Activated CD8-positive, alpha-beta memory T cell treated with anti-CD3 and anti-CD28 coated beads for 48 hours (primary cell): ENCODE measurements around the gene MEGF9.

ENCODE experiments used
- DNase-seq, 3 experiments: peaks; one replicate each; pipeline ENCODE4 v3.0.0-alpha.2; 2020; ENCODE audit warnings: low read depth in 2 of 3, low spot score in 2 of 3

MEGF9 gene

GRCh38 chr9:120707170-120707569, 7.1 kb downstream of the MEGF9 start:
- no peak for DNase-seq

DNA sequence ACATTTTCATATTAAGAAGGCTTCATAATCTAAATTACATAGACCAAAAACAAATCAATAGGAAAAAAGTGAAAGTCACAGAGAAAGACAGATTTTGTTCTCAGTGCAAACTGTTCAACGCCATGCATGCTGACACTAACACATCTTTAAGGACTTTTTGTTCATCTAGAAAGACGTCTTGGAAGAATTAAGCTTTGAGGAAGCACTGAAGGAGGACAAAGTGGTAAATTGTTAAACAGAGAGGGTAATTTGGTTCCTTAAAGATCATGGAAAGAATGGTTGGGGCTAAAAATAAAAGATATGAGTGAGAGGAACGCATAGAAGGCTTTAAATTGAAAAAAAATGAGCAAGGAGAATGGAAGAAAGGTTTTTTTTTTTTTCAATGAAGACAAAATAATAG, 9.1 kb downstream of the MEGF9 start:
- no peak for DNase-seq

- DNase-seq = no peak
These were observed 12.2 kb downstream of the MEGF9 start for GRCh38 chr9:120702075-120702474.

DNA sequence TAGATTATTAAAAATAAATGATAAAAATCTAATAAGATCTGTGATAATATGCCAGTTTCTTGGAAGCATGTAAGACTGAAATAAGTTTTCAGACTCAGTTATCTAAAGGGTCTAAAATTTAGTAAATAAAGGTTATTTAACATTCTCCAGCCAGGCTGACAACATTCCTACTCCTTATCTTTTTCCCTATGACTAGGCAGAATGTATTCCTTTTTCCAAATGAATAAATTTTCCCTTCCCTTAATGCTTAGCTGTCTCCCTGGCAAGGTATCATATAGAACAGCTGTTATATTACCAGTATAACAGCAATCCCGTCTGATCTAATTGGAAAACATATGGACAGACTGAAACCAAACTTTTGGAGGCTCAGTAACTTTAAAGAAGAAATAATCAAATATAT, 13.0 kb downstream of the MEGF9 start:
- no peak for DNase-seq

DNA sequence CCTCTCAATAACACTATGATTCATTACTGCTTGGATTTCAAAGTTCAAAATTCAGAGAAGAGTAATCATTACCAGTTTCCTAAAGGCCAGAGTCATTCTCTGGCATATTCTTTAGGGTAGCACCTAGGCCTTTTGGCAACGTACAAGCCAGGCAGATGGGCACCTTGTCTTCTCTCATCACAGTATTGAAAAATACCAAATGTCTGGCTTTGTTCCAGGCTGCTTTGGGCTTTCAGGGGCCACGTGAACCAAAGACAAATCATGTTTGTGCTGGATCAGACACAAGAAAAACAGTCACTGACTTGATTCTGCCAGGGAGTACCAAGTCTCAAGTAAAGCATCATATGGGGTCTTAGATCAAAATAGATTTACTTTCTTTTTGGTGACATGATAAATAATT, 15.5 kb downstream of the MEGF9 start:
- DNase-seq = no peak

DNA sequence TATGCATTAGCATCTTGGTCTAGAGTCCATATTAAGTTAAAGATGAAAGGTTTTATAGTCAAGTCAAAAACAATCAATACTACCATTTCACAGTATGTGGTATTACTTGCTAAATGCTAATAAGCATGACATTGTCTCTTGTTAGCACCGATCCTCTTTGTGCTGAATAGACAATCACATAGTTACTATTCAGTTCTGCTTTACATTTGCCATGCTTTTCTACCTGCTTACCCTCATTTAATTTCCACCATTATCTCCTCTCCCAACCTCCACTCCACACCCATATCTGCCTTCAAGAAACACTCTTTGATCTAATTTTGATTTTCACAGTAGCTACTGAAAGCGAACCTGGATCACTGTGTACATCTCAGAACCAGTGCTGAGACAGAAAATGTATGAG, 16.8 kb downstream of the MEGF9 start:
- no peak for DNase-seq

GRCh38 chr9:120696551-120697230, 17.6 kb downstream of the MEGF9 start:
- no peak for DNase-seq

GRCh38 chr9:120694559-120694958, 19.7 kb downstream of the MEGF9 start:
- DNase-seq = no peak

DNA sequence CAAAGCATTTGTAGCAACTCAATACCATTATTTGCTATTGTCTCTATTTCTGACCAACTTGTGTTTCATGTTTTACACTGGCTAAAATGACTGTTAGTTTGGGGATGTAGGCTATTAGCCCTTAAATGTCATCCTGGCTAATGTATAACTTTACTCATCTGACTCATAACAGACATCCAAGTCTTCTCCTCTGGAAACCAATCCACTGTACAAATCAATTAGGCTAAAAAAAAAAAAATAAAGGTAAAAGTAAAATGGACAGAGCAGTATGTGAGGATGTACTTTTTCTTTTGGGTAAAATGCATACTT, 20.6 kb downstream of the MEGF9 start:
- no peak for DNase-seq

GRCh38 chr9:120692901-120693699, 21.2 kb downstream of the MEGF9 start:
- no peak for DNase-seq

GRCh38 chr9:120690372-120690771, 23.9 kb downstream of the MEGF9 start:
- DNase-seq = no peak

DNA sequence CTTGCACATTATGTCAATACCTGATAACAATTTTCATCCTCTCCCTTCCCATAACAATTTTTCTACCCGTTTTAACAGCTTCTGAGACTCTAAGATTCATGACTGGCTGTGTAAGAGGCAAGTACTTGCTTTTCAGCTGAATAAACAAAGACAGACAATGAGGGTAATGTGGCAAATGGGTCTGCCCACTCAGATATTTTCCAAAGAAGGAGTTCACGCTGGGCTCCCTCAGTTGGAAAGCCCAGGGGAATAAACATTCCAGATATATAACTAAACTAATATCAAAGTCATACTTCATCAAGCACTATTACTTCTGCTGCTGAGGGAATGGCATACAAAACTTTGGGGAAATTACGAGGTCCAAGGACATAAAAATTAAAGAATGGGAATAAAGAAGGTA, 24.4 kb downstream of the MEGF9 start:
- no peak for DNase-seq

- no peak for DNase-seq
These were observed 25.5 kb downstream of the MEGF9 start for GRCh38 chr9:120688758-120689157.

- DNase-seq = no peak
These were observed 31.1 kb downstream of the MEGF9 start for GRCh38 chr9:120683150-120683549.

GRCh38 chr9:120681121-120681520, 33.1 kb downstream of the MEGF9 start:
- no peak for DNase-seq

DNA sequence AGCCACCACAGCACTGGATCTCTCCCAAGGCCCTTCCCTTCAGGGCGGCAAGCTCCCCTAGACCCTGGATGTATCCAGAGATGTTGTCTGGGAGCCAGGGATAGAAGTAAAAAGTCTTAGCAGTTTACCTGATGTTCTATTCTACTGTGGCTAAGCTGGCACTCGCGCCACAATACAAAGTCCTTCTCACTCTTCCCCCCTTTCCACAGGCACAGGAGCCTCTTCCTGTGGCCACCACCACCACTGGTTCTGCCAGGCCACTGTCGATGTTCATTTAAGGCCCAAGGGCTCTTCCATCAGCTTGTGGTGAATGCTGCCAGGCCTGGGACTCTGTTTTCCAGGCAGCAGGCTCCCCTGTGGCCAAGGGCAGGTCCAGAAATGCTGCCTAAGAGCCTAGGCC, 33.7 kb downstream of the MEGF9 start:
- DNase-seq = no peak

GRCh38 chr9:120680161-120680560, 34.1 kb downstream of the MEGF9 start:
- DNase-seq = no peak

DNA sequence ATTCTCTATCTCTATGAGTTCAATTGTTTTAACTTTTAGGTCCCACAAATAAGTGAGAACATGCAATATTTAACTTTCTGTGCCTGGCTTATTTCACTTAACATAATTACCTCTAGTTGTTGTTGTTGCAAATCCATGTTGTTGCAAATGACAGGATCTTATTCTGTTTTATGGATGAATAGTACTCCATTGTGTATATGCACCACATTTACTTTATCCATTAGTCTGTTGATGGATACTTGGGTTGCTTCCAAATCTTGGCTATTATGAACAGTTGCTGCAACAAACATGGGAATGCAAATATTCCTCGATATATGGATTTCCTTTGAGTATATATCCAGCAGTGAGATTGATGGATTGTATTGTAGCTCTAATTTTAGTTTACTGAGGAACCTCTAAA, 36.3 kb downstream of the MEGF9 start:
- DNase-seq = no peak

DNA sequence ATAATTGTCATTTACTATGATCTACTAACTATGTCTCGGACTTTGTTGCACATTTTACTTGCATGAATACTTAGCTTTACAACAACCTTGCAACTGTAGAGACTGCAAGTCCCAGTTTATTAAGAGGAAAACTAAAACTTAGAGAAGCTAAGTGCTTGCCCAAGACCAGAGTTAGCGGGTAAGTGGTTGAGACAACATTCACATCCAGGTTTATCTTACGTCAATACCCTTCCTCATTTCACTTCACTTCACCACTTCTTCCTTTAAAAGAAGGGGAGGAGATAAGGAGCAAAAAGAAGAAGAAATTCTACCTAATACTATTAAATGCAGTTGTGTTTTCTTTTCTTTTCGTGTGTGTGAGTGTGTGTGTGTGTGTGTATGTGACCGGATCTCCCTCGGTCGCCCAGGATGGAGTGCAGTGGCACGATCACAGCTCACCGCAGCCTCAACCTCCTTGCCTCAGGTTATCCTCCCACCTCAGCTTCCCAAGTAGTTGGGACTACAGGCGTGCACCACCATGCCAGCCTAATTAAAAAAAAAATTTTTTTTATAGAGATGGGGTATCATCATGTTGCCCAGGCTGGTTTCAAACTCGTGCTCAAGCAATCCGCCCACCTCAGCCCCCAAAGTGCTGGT, 37.4 kb downstream of the MEGF9 start:
- no peak for DNase-seq

DNA sequence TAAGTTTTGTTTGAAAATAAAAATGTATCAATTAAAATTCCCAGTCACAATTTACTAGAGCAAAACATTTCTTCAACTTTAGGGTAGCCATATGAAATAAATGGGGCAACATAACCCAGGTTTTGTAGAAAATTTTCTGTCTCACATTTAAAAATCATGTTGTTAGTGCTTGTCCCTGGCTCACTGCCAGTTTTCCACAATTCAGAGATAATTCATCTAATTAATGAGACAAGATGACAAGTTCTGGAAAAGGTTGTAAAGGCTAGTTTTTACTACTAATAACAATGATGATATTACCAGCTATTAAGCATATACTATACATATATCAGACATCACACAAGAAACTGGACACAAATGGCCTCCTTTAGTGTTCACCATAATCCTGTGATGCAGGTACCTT, 45.9 kb downstream of the MEGF9 start:
- DNase-seq = no peak

DNA sequence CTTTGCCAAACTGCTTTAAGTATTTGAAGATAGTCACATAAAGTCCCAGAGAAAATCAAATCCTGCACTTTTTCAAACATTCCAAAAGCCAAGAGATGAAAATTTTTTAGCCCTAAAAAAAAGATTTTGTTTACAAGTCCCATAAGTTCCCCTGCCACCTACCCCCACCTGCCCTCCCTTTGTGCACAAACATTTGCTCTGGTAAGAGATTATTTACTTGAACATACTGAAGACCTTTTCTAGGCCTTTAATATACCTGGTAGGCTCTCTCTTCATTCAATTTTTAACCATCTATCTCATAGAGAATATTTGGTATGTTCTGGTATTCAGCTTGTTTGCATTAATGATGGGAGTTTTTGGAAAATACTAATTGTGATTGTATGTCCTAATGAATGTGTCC, 50.3 kb downstream of the MEGF9 start:
- DNase-seq = no peak

DNA sequence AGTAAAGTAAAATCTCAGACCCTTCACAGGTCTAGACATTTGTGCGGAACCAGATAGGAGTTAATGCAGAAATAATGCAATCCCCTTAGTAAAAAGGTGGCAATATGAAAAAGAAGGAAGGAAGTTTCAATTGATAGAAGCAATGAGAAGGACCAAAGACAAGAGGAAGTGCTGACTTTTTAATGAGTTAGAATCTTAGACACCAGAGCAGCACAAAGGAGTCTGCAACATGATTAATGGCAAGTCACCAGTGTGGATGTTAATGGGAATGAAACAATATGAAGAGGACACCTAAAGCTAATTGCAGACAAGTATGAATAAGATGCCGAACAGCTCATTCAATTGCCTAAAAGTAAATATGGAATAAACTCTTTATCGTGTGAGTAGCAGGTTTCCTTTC, 50.9 kb downstream of the MEGF9 start:
- no peak for DNase-seq

DNA sequence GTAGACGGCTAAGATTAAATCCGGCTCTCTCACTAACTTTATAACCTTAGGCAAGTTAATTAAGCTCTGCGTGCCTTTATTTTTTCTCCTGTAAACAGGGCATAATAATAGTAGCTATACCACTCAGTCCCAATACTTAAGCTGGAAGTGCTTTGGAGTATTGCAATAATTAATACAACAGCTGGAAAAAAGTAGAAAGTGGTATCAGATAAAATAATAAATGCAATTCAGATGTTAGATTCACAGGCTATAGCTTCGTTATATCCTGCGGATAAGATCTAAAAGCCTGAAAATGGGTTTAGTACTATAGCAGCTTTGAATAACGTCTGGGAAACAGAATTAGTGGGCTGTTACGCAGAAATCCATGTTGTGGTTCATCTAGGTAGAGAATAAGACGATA, 51.8 kb downstream of the MEGF9 start:
- no peak for DNase-seq
